Measurements from ENCODE around the gene UBAC2.

The UBAC2 gene

DNA sequence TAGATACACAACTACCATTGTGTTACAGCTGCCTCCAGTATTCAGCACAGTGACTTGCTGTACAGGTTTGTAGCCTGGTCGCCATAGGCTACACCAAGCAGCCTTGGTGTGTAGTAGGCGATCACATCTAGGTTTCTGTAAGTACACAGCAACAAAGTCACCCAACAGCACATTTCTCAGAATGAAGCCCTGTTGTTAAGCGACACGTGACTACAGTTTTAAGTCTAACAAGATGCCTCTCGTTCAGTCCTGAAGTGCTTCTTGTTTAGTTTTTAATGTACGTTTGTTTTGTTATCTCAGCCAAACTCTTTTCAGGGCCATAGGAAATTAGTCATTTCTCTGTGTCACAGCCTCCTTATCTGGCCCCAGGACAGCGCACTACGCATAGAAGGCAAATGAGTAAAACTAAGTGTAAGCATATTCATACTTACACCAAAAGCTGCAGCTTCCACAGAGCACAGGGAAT lies 156.5 kb downstream of the UBAC2 start:
- H3K36me3 ChIP-seq (ENCODE audit: control insufficient read depth in 2 of 2, insufficient read depth in 2 of 2, low read length in 2 of 2), result peaks cover 3 to 8% of the 10 kb centered on the region in 2 donors
- no peaks in the 10 kb centered on the region for H3K27me3 ChIP-seq (ENCODE audit: control insufficient read depth in 1 of 2, insufficient read depth in 2 of 2, low read length in 2 of 2)
- H3K9ac ChIP-seq (ENCODE audit: low read length in 2 of 2), result peak overlapping the region; percentile 0 to 7
- H3K27ac ChIP-seq (ENCODE audit: low read length), result peak overlapping the region; percentile 53
- H3K4me1 ChIP-seq (ENCODE audit: control insufficient read depth, insufficient read depth, low read length), result peaks cover 34% of the 10 kb centered on the region
- peak overlapping the region; percentile 29 to 66 for H3K4me3 ChIP-seq (ENCODE audit: low read length in 2 of 2)
- no peaks in the 10 kb centered on the region for H3K9me3 ChIP-seq (ENCODE audit: control insufficient read depth in 2 of 2, low read length in 2 of 2)

GRCh38 chr13:99357941-99358340 lies 157.3 kb downstream of the UBAC2 start:
- H3K4me3 ChIP-seq (ENCODE audit: low read length in 2 of 2), result no peak overlapping the region
- H3K9ac ChIP-seq (ENCODE audit: low read length in 2 of 2), result no peak overlapping the region
- H3K9me3 ChIP-seq (ENCODE audit: control insufficient read depth in 2 of 2, low read length in 2 of 2), result no peaks in the 10 kb centered on the region
- peaks cover 34% of the 10 kb centered on the region for H3K4me1 ChIP-seq (ENCODE audit: control insufficient read depth, insufficient read depth, low read length)
- H3K27me3 ChIP-seq (ENCODE audit: control insufficient read depth in 1 of 2, insufficient read depth in 2 of 2, low read length in 2 of 2), result no peaks in the 10 kb centered on the region
- H3K27ac ChIP-seq (ENCODE audit: low read length), result no peak overlapping the region
- peaks cover 3 to 8% of the 10 kb centered on the region in 2 donors for H3K36me3 ChIP-seq (ENCODE audit: control insufficient read depth in 2 of 2, insufficient read depth in 2 of 2, low read length in 2 of 2)

DNA sequence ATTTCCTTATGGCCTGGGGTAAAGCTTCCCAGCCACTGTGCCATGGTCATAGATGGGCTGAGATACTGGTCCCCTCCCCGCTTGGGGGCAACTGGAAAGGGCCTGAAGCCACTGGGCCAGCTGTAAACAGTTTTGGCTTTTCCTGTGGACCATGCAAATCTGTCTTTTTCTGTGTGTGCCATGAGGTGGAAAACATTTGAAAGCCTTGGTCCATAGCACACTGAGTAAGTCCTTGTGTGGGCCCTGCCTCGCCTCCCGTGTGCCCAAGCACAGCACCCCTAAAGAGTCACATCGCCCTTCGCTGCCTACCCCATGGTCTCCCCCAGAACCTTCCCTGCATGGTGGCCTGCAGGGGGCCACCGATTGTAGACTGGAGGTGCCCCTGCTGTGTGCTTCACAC lies 158.9 kb downstream of the UBAC2 start:
- peaks cover 3% of the 10 kb centered on the region in 2 donors for H3K36me3 ChIP-seq (ENCODE audit: control insufficient read depth in 2 of 2, insufficient read depth in 2 of 2, low read length in 2 of 2)
- peaks cover 30% of the 10 kb centered on the region for H3K4me1 ChIP-seq (ENCODE audit: control insufficient read depth, insufficient read depth, low read length)
- no peaks in the 10 kb centered on the region for H3K9me3 ChIP-seq (ENCODE audit: control insufficient read depth in 2 of 2, low read length in 2 of 2)
- H3K4me3 ChIP-seq (ENCODE audit: low read length in 2 of 2), result no peak overlapping the region
- H3K27ac ChIP-seq (ENCODE audit: low read length), result no peak overlapping the region
- H3K9ac ChIP-seq (ENCODE audit: low read length in 2 of 2), result no peak overlapping the region
- no peaks in the 10 kb centered on the region for H3K27me3 ChIP-seq (ENCODE audit: control insufficient read depth in 1 of 2, insufficient read depth in 2 of 2, low read length in 2 of 2)

GRCh38 chr13:99360696-99361095 lies 160.0 kb downstream of the UBAC2 start:
- no peak overlapping the region for H3K4me3 ChIP-seq (ENCODE audit: low read length in 2 of 2)
- no peak overlapping the region for H3K9ac ChIP-seq (ENCODE audit: low read length in 2 of 2)
- peaks cover 3% of the 10 kb centered on the region in 2 donors for H3K36me3 ChIP-seq (ENCODE audit: control insufficient read depth in 2 of 2, insufficient read depth in 2 of 2, low read length in 2 of 2)
- no peaks in the 10 kb centered on the region for H3K27me3 ChIP-seq (ENCODE audit: control insufficient read depth in 1 of 2, insufficient read depth in 2 of 2, low read length in 2 of 2)
- no peak overlapping the region for H3K27ac ChIP-seq (ENCODE audit: low read length)
- H3K9me3 ChIP-seq (ENCODE audit: control insufficient read depth in 2 of 2, low read length in 2 of 2), result no peaks in the 10 kb centered on the region
- H3K4me1 ChIP-seq (ENCODE audit: control insufficient read depth, insufficient read depth, low read length), result peaks cover 22% of the 10 kb centered on the region

GRCh38 chr13:99361197-99361596 lies 160.5 kb downstream of the UBAC2 start:
- Histone ChIP-seq H3K4me3 (ENCODE audit: low read length in 2 of 2) (no peak overlapping the region), H3K27ac (ENCODE audit: low read length) (no peak overlapping the region), H3K4me1 (ENCODE audit: control insufficient read depth, insufficient read depth, low read length) (peaks cover 17% of the 10 kb centered on the region), H3K9ac (ENCODE audit: low read length in 2 of 2) (no peak overlapping the region), H3K36me3 (ENCODE audit: control insufficient read depth in 2 of 2, insufficient read depth in 2 of 2, low read length in 2 of 2) (peaks cover 3% of the 10 kb centered on the region in 2 donors), H3K27me3 (ENCODE audit: control insufficient read depth in 1 of 2, insufficient read depth in 2 of 2, low read length in 2 of 2) (no peaks in the 10 kb centered on the region), H3K9me3 (ENCODE audit: control insufficient read depth in 2 of 2, low read length in 2 of 2) (no peaks in the 10 kb centered on the region)

DNA sequence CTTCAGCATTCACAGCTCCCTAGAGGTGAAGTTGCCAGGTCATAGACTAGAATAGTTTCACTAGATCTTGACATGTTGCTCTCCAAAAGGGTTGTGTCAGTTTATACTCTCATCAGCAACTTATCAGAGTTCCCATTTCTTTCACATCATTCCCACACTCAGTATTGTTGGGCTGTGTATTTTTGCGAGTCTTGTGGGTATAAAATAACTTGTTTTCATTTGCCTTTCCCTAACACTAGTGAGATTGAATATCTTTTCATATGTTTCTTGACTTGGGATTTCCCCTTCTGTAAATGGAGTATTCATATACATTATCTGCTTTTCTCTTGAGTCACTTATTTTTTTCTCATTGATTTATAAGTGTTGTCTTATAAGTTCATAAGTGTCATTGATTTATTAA lies 161.7 kb downstream of the UBAC2 start:
- H3K27me3 ChIP-seq (ENCODE audit: control insufficient read depth in 1 of 2, insufficient read depth in 2 of 2, low read length in 2 of 2), result no peaks in the 10 kb centered on the region
- no peak overlapping the region for H3K9ac ChIP-seq (ENCODE audit: low read length in 2 of 2)
- H3K4me3 ChIP-seq (ENCODE audit: low read length in 2 of 2), result no peak overlapping the region

GRCh38 chr13:99363391-99363790 lies 162.7 kb downstream of the UBAC2 start:
- Histone ChIP-seq H3K9ac (ENCODE audit: low read length in 2 of 2) (no peak overlapping the region), H3K4me3 (ENCODE audit: low read length in 2 of 2) (no peak overlapping the region), H3K27me3 (ENCODE audit: control insufficient read depth in 1 of 2, insufficient read depth in 2 of 2, low read length in 2 of 2) (no peaks in the 10 kb centered on the region), H3K36me3 (ENCODE audit: control insufficient read depth in 2 of 2, insufficient read depth in 2 of 2, low read length in 2 of 2) (peaks cover 0 to 3% of the 10 kb centered on the region in 2 donors), H3K4me1 (ENCODE audit: control insufficient read depth, insufficient read depth, low read length) (no peaks in the 10 kb centered on the region), H3K9me3 (ENCODE audit: control insufficient read depth in 2 of 2, low read length in 2 of 2) (no peaks in the 10 kb centered on the region), H3K27ac (ENCODE audit: low read length) (no peak overlapping the region)

More for the DNA sequence above, 161.7 kb downstream of the UBAC2 start:
- H3K4me1 ChIP-seq (ENCODE audit: control insufficient read depth, insufficient read depth, low read length), result peaks cover 7% of the 10 kb centered on the region
- no peak overlapping the region for H3K27ac ChIP-seq (ENCODE audit: low read length)
- H3K9me3 ChIP-seq (ENCODE audit: control insufficient read depth in 2 of 2, low read length in 2 of 2), result no peaks in the 10 kb centered on the region
- peaks cover 0 to 3% of the 10 kb centered on the region in 2 donors for H3K36me3 ChIP-seq (ENCODE audit: control insufficient read depth in 2 of 2, insufficient read depth in 2 of 2, low read length in 2 of 2)

- H3K4me3 ChIP-seq (ENCODE audit: low read length in 2 of 2), result no peak overlapping the region
- H3K9me3 ChIP-seq (ENCODE audit: control insufficient read depth in 2 of 2, low read length in 2 of 2), result no peaks in the 10 kb centered on the region
- peaks cover 0 to 3% of the 10 kb centered on the region in 2 donors for H3K36me3 ChIP-seq (ENCODE audit: control insufficient read depth in 2 of 2, insufficient read depth in 2 of 2, low read length in 2 of 2)
- no peak overlapping the region for H3K27ac ChIP-seq (ENCODE audit: low read length)
- no peaks in the 10 kb centered on the region for H3K27me3 ChIP-seq (ENCODE audit: control insufficient read depth in 1 of 2, insufficient read depth in 2 of 2, low read length in 2 of 2)
- H3K4me1 ChIP-seq (ENCODE audit: control insufficient read depth, insufficient read depth, low read length), result peaks cover 2% of the 10 kb centered on the region
- H3K9ac ChIP-seq (ENCODE audit: low read length in 2 of 2), result no peak overlapping the region
Observed at GRCh38 chr13:99363949-99364348, 163.3 kb downstream of the UBAC2 start.

GRCh38 chr13:99366075-99366987 lies 165.7 kb downstream of the UBAC2 start:
- H3K27me3 ChIP-seq (ENCODE audit: control insufficient read depth in 1 of 2, insufficient read depth in 2 of 2, low read length in 2 of 2), result no peaks in the 10 kb centered on the region
- no peak overlapping the region for H3K4me3 ChIP-seq (ENCODE audit: low read length in 2 of 2)
- no peak overlapping the region for H3K27ac ChIP-seq (ENCODE audit: low read length)
- peaks cover 2% of the 10 kb centered on the region for H3K4me1 ChIP-seq (ENCODE audit: control insufficient read depth, insufficient read depth, low read length)
- no peak overlapping the region for H3K9ac ChIP-seq (ENCODE audit: low read length in 2 of 2)
- H3K36me3 ChIP-seq (ENCODE audit: control insufficient read depth in 2 of 2, insufficient read depth in 2 of 2, low read length in 2 of 2), result peaks cover 0 to 5% of the 10 kb centered on the region in 2 donors
- no peaks in the 10 kb centered on the region for H3K9me3 ChIP-seq (ENCODE audit: control insufficient read depth in 2 of 2, low read length in 2 of 2)

- Histone ChIP-seq H3K4me3 (ENCODE audit: low read length in 2 of 2) (no peak overlapping the region), H3K4me1 (ENCODE audit: control insufficient read depth, insufficient read depth, low read length) (peaks cover 2% of the 10 kb centered on the region), H3K27ac (ENCODE audit: low read length) (peak overlapping the region; percentile 3), H3K9ac (ENCODE audit: low read length in 2 of 2) (no peak overlapping the region), H3K27me3 (ENCODE audit: control insufficient read depth in 1 of 2, insufficient read depth in 2 of 2, low read length in 2 of 2) (no peaks in the 10 kb centered on the region), H3K9me3 (ENCODE audit: control insufficient read depth in 2 of 2, low read length in 2 of 2) (no peaks in the 10 kb centered on the region), H3K36me3 (ENCODE audit: control insufficient read depth in 2 of 2, insufficient read depth in 2 of 2, low read length in 2 of 2) (peaks cover 0 to 3% of the 10 kb centered on the region in 2 donors)
Observed at GRCh38 chr13:99367106-99367616, 166.5 kb downstream of the UBAC2 start.
